Activated CD4-positive, alpha-beta T cell treated with anti-CD3 and anti-CD28 coated beads, Interleukin-2, Interleukin-6, amounts not matched to agents 100 ng/mL and 50 ng/mL, durations not matched to agents 16 hours and 8 hours (primary cell): ENCODE results near the gene BICDL2.
A peak's percentile ranks its signal among the peaks of the same experiment; 100 is the strongest.

Experiments
- DNase-seq: peaks from one replicate; pipeline ENCODE4 v3.0.0-alpha.2; 2020

The BICDL2 gene

GRCh38 chr16:2980227-2981176 lies 56.2 kb downstream of the BICDL2 start, which contains the start of gene PKMYT1:
PKMYT1 (minus strand) TSS chr16:2980446; CDS start chr16:2979657, 789 bp downstream.
- DNase-seq = peak; percentile 97

DNA sequence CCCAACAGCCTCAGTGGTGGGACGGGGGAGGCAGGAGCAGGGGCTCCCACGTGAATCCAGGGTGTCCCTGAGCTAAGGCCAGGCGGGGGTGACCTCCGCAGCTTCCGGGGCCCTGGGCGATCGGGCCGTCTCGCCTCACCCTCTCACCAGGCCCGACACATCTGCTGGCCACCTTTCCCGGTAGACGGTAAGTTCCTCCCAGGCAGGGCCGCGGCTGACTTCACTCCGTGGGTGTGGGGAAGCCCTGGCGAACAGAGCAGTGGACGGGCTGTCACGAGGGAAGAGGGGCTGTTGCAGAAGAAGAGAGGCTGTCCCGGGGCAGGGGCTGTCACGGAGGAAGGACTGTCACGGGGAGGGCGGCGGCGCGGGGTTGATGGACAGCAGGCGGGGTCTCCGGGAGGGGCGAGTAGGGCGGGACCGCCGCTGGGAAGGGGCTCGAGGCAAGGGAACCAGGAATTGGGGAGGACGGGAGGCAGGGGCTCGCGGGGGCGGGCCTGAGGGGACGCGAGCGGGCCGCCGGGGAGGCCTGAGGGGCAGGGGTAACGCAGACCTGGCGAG lies 57.0 kb downstream of the BICDL2 start:
- peak; percentile 50 for DNase-seq
